H1 (cell line): ENCODE results near the gene KCNB1. TPM values are rescaled to one million over a fixed set of nuclear protein-coding genes. Genes with fewer than 3 reads are reported as not detected.

Experiments
- CTBP2 ChIP-seq: IDR thresholded peaks from 2 replicates; pipeline ENCODE4 v1.7.0; 2011; ENCODE audit warnings: borderline replicate concordance, mild to moderate bottlenecking, moderate library complexity, mixed read lengths, low read length; ENCODE audit not compliant: insufficient read depth, insufficient read length
- polyA plus RNA-seq, 7 experiments: library from polyadenylated mRNA; depleted of rRNA in 3 of 7; stranded (reverse) in 5 of 7; unstranded in 2 of 7; fragments of >200 nt in 5 of 7; fragments of 200-250 nt in 2 of 7; gene quantifications; 1 replicate in 5 of 7; 2 replicates in 1 of 7; 4 replicates in 1 of 7; pipeline versions ENCODE4 v1.2.1 to v1.2.3, GENCODE V29; 2011 to 2013; ENCODE audit warnings: missing spikeins in 2 of 7, mixed read lengths in 2 of 7
- total RNA-seq: library from RNA; stranded (reverse); fragmentation: NEBNext Ultra II Directional; extraction: Animal tissue kit (Norgen Biotek cat#: 25700); gene quantifications from 2 replicates; pipeline ENCODE4 v1.2.1, GENCODE V29; 2021
- TF ChIP-seq, protein P1 (sequence below): IDR thresholded peaks from 2 replicates; pipeline ENCODE4 v1.6.1; 2012; ENCODE audit warnings: inconsistent platforms
- TF ChIP-seq, protein P2 (sequence below): IDR thresholded peaks from 2 replicates; pipeline ENCODE4 v1.6.1; 2011; ENCODE audit warnings: low read depth, mild to moderate bottlenecking, low read length; ENCODE audit not compliant: insufficient read depth

The KCNB1 gene
- total and polyA plus RNA-seq, 2 of the 8 experiments (the other 6 are each of a cell fraction or from before 2014, with no cell fraction given), result 0.58 to 0.67 TPM

DNA sequence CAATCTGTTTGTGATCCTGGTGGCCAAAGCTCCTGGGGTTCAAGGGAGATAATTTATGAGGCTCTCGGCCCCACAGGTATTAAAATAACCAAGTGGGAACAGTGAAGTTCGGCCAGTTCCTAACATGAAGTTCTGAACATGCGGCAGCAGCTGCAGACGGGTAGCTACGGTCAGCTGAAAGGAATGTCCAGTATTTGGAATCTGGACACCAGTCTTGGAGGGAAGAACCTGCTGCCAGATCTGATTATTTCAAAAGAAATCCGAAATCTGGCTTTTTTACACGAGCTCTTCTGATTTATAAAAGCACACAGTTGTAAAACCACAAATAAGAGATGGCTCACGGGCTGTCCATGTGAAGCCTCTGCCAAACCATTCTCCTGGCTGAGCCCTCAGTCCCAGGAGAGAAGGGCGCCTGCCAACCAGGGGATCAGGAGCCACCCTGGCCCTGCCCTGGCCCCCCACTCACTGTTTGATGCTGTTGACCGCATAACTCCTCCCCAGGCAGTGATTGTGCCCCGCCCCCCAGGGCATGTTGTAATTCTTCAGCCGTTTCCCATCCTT, 28.2 kb upstream of the KCNB1 start (continued):
- TF ChIP-seq, protein P1, sequence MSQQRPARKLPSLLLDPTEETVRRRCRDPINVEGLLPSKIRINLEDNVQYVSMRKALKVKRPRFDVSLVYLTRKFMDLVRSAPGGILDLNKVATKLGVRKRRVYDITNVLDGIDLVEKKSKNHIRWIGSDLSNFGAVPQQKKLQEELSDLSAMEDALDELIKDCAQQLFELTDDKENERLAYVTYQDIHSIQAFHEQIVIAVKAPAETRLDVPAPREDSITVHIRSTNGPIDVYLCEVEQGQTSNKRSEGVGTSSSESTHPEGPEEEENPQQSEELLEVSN, result no peak
- TF ChIP-seq CTBP2, result no peak
- TF ChIP-seq, protein P2, sequence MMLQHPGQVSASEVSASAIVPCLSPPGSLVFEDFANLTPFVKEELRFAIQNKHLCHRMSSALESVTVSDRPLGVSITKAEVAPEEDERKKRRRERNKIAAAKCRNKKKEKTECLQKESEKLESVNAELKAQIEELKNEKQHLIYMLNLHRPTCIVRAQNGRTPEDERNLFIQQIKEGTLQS, result no peak
- TF ChIP-seq, all 59 proteins: peak for 0
